HG02610 (cell line): Measurements from ENCODE around the gene CDK2AP2.
A peak's percentile ranks its signal among the peaks of the same experiment; 100 is the strongest.
"Not testable (repeated sequence)": the region's sequence is repeated elsewhere in the genome, so short reads cannot be mapped to it uniquely, and the experiment has no call there.

Experiments used
- ATAC-seq: cut with Tn5 transposase; IDR thresholded peaks from one replicate; pipeline ENCODE4 v1.9.1; 2021; ENCODE audit warnings: mild to moderate bottlenecking, moderate library complexity; ENCODE audit not compliant: unreplicated experiment

The CDK2AP2 gene

GRCh38 chr11:67507864-67508485, at the start of gene CDK2AP2:
Gene CDK2AP2, minus strand, starts transcription at chr11:67508162. Its CDS starts 80 bp downstream, at chr11:67508082.
- ATAC-seq, result peak; percentile 87

- no peak for ATAC-seq
Measured at GRCh38 chr11:67556244-67556643, 48.3 kb upstream of the CDK2AP2 start.

- not testable (repeated sequence) for ATAC-seq
Measured at GRCh38 chr11:67551697-67552096, 43.7 kb upstream of the CDK2AP2 start.

GRCh38 chr11:67551127-67551526, 43.2 kb upstream of the CDK2AP2 start:
- no peak for ATAC-seq

GRCh38 chr11:67548555-67549110, 40.7 kb upstream of the CDK2AP2 start:
- no peak for ATAC-seq

- ATAC-seq, result not testable (repeated sequence)
Measured at GRCh38 chr11:67548112-67548511, 40.1 kb upstream of the CDK2AP2 start.

- ATAC-seq, result no peak
Measured at GRCh38 chr11:67545280-67545679, 37.3 kb upstream of the CDK2AP2 start.

GRCh38 chr11:67544616-67545242, 36.8 kb upstream of the CDK2AP2 start:
- no peak for ATAC-seq

- no peak for ATAC-seq
Measured at GRCh38 chr11:67543585-67543984, 35.6 kb upstream of the CDK2AP2 start.

GRCh38 chr11:67542971-67543370, 35.0 kb upstream of the CDK2AP2 start:
- no peak for ATAC-seq

- ATAC-seq, result no peak
Measured at GRCh38 chr11:67542169-67542568, 34.2 kb upstream of the CDK2AP2 start.

- ATAC-seq, result no peak
Measured at GRCh38 chr11:67541198-67541597, 33.2 kb upstream of the CDK2AP2 start.

- ATAC-seq, result no peak
Measured at GRCh38 chr11:67539550-67539949, 31.6 kb upstream of the CDK2AP2 start.

- no peak for ATAC-seq
Measured at GRCh38 chr11:67538823-67539505, 31.0 kb upstream of the CDK2AP2 start.

GRCh38 chr11:67538306-67538705, 30.3 kb upstream of the CDK2AP2 start:
- ATAC-seq, result no peak

- no peak for ATAC-seq
Measured at GRCh38 chr11:67535561-67535960, 27.6 kb upstream of the CDK2AP2 start.

GRCh38 chr11:67534070-67534679, 26.2 kb upstream of the CDK2AP2 start:
- no peak for ATAC-seq

GRCh38 chr11:67532889-67533288, 24.9 kb upstream of the CDK2AP2 start:
- no peak for ATAC-seq

- ATAC-seq, result no peak
Measured at GRCh38 chr11:67530282-67530592, 22.3 kb upstream of the CDK2AP2 start.

- ATAC-seq, result no peak
Measured at GRCh38 chr11:67528376-67528775, 20.4 kb upstream of the CDK2AP2 start.

- ATAC-seq, result no peak
Measured at GRCh38 chr11:67525275-67525976, 17.5 kb upstream of the CDK2AP2 start.
